Glutamatergic neuron (in vitro differentiated cells): ENCODE data around the gene FAH. TPM values are rescaled to one million over a fixed set of nuclear protein-coding genes. Genes with fewer than 3 reads are reported as not detected.

Experiments used
- DNase-seq: peaks from one replicate; pipeline ENCODE4 v3.0.0; 2022
- H3K27ac Mint-ChIP-seq: one replicate; pipeline ENCODE4 v1.8.0; 2020; ENCODE audit warnings: mild to moderate bottlenecking, mixed read lengths, inconsistent platforms; ENCODE audit not compliant: unreplicated experiment
- H3K27me3 Mint-ChIP-seq: one replicate; pipeline ENCODE4 v1.8.0; 2020; ENCODE audit warnings: mild to moderate bottlenecking, moderate library complexity, mixed read lengths, inconsistent platforms; ENCODE audit not compliant: unreplicated experiment
- H3K36me3 Mint-ChIP-seq: one replicate; pipeline ENCODE4 v1.8.0; 2020; ENCODE audit warnings: mild to moderate bottlenecking, mixed read lengths, inconsistent platforms; ENCODE audit not compliant: unreplicated experiment
- H3K4me1 Mint-ChIP-seq: one replicate; pipeline ENCODE4 v1.8.0; 2020; ENCODE audit warnings: mild to moderate bottlenecking, low read depth, mixed read lengths, inconsistent platforms; ENCODE audit not compliant: unreplicated experiment
- H3K4me3 Mint-ChIP-seq: one replicate; pipeline ENCODE4 v1.8.0; 2020; ENCODE audit warnings: mild to moderate bottlenecking, mixed read lengths, inconsistent platforms; ENCODE audit not compliant: unreplicated experiment
- H3K9me3 Mint-ChIP-seq: one replicate; pipeline ENCODE4 v1.8.0; 2020; ENCODE audit warnings: mild to moderate bottlenecking, moderate library complexity, mixed read lengths, inconsistent platforms; ENCODE audit not compliant: unreplicated experiment
- total RNA-seq: library from RNA; stranded (reverse); fragmentation: NEBNext Ultra II Directional; extraction: Animal tissue kit (Norgen Biotek cat#: 25700); gene quantifications from one replicate; pipeline ENCODE4 v1.2.1, GENCODE V29; 2021; ENCODE audit not compliant: unreplicated experiment
- TF ChIP-seq, protein P1 (sequence below): fragments of 200-600 bp; sonication (generic); IDR thresholded peaks from one replicate; pipeline ENCODE4 v1.5.0; 2021; ENCODE audit not compliant: partially characterized antibody, unreplicated experiment

The FAH gene
- total RNA-seq, 1 donor from 2014 or later = 3.7 TPM

DNA sequence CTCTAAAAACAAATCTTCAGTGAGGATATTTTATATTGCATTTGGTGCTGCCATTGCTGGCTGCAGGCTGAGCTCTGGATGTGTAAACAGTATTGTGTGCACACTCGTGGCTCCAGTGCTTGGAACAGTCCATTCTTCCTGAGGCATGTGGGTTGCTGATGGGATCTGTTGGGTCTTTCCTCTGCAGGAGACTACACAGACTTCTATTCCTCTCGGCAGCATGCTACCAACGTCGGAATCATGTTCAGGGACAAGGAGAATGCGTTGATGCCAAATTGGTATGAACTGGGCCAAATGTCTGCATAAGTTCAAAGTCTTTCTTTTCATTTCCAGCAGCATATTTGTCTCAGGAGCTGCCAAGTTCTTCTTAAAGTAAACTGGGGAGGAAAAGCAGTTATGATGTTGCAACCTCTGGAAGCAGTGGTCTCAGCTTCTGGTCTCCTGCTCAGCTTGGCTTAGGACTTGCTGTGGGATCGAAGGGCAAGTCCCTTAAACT lies 9.3 kb downstream of the FAH start:
- H3K4me3 Mint-ChIP-seq = no peak overlapping the region
- DNase-seq = no peak
- TF ChIP-seq, protein P1, sequence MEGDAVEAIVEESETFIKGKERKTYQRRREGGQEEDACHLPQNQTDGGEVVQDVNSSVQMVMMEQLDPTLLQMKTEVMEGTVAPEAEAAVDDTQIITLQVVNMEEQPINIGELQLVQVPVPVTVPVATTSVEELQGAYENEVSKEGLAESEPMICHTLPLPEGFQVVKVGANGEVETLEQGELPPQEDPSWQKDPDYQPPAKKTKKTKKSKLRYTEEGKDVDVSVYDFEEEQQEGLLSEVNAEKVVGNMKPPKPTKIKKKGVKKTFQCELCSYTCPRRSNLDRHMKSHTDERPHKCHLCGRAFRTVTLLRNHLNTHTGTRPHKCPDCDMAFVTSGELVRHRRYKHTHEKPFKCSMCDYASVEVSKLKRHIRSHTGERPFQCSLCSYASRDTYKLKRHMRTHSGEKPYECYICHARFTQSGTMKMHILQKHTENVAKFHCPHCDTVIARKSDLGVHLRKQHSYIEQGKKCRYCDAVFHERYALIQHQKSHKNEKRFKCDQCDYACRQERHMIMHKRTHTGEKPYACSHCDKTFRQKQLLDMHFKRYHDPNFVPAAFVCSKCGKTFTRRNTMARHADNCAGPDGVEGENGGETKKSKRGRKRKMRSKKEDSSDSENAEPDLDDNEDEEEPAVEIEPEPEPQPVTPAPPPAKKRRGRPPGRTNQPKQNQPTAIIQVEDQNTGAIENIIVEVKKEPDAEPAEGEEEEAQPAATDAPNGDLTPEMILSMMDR = no peak
- H3K9me3 Mint-ChIP-seq = no peaks in the 10 kb centered on the region
- no peak overlapping the region for H3K27ac Mint-ChIP-seq
- H3K27me3 Mint-ChIP-seq = no peaks in the 10 kb centered on the region
- peaks cover 2% of the 10 kb centered on the region for H3K4me1 Mint-ChIP-seq
- no peaks in the 10 kb centered on the region for H3K36me3 Mint-ChIP-seq

DNA sequence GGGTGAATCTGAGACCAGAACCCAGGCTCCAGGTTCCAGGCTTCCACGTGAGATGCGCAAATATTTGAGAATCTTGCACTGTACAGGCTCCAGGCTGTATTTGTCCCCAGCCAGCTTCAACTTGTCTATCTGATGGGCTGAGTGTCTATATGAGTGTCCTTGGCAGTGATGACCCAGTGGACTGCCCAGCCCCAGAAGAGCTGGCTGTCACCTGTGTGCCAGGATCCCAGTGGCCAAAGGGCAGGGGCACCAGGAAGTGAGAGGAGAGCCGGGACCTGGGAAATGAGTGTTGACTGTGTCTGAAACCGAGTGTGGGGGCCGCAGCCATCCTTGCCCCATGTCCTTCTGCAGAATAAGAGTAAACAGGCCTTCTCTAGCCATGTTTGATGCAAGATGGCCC lies 10.4 kb downstream of the FAH start:
- H3K36me3 Mint-ChIP-seq = no peaks in the 10 kb centered on the region
- no peaks in the 10 kb centered on the region for H3K9me3 Mint-ChIP-seq
- TF ChIP-seq, protein P1 = no peak
- no peak overlapping the region for H3K4me3 Mint-ChIP-seq
- H3K27me3 Mint-ChIP-seq = no peaks in the 10 kb centered on the region
- DNase-seq = no peak
- no peak overlapping the region for H3K27ac Mint-ChIP-seq
- H3K4me1 Mint-ChIP-seq = peaks cover 2% of the 10 kb centered on the region

DNA sequence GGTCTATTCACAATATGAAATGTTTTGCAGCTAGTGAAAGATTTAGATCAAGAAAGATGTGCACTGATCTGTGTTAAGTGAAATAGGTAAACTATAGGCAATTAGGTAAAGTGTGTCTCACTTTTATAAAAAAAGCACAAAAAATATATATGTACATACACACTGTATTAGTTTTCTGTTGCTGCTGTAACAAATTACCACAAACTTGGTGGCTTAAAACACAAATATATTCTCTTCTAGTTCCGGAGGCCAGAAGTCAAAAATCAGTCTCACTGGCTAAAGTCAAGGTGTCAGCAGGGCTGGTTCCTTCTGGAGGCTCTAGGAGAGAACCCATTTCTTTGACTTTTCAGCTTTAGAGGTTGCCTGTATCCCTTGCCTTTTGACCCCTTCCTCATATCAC lies 11.1 kb downstream of the FAH start:
- Mint-ChIP-seq H3K4me1 (peaks cover 2% of the 10 kb centered on the region), H3K36me3 (no peaks in the 10 kb centered on the region), H3K9me3 (no peaks in the 10 kb centered on the region), H3K27me3 (no peaks in the 10 kb centered on the region), H3K27ac (no peak overlapping the region), H3K4me3 (no peak overlapping the region)
- TF ChIP-seq, protein P1 = no peak
- no peak for DNase-seq

DNA sequence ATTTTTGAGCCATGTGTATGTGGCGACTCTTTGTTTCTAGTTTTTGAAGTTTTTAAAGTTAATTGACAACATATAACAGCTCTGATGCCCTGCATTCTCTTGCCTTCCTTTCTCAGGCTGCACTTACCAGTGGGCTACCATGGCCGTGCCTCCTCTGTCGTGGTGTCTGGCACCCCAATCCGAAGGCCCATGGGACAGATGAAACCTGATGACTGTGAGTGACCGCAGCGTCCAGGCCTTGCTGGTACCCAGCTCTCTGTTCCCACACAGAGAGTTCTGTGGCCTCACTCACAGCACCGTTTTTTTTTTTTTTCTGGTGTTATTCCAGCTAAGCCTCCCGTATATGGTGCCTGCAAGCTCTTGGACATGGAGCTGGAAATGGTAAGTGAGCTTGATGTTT lies 15.1 kb downstream of the FAH start:
- no peaks in the 10 kb centered on the region for H3K4me1 Mint-ChIP-seq
- H3K27me3 Mint-ChIP-seq = no peaks in the 10 kb centered on the region
- H3K4me3 Mint-ChIP-seq = no peak overlapping the region
- no peak overlapping the region for H3K27ac Mint-ChIP-seq
- H3K9me3 Mint-ChIP-seq = peaks cover 2% of the 10 kb centered on the region
- TF ChIP-seq, protein P1 = no peak
- H3K36me3 Mint-ChIP-seq = no peaks in the 10 kb centered on the region
- DNase-seq = no peak

DNA sequence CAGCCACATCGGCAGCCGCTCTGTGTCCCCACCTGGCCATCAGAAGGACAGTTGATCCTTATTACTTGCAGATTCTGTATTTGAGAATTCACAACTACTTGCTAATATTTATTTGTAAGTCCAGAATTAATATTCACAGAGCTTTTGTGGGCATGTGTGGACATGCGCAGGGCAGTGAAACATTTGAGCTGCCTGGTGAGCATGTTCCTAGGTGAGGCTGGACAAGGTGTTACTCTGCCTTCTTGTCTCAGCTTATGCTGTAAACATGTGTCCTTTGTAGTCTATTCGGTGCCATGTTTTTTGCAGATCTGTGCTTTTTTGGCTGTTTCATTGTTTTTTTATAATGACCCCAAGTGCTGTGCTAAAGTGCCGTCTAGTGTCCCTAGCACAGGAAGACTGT lies 15.6 kb downstream of the FAH start:
- Mint-ChIP-seq H3K27me3 (no peaks in the 10 kb centered on the region), H3K4me3 (no peak overlapping the region), H3K4me1 (no peaks in the 10 kb centered on the region)

More for the DNA sequence above, 15.6 kb downstream of the FAH start:
- no peak for DNase-seq
- H3K27ac Mint-ChIP-seq = no peak overlapping the region
- H3K36me3 Mint-ChIP-seq = no peaks in the 10 kb centered on the region
- H3K9me3 Mint-ChIP-seq = peaks cover 2% of the 10 kb centered on the region
- TF ChIP-seq, protein P1 = no peak
